K562 (cell line): ENCODE results near the gene ATXN3. TPM values are rescaled to one million over a fixed set of nuclear protein-coding genes. Genes with fewer than 3 reads are reported as not detected.
A peak's percentile ranks its signal among the peaks of the same experiment; 100 is the strongest.

ENCODE experiments used
- ATAC-seq: fragments of 200-7000 bp; cut with Tn5 transposase; 3 replicates; pipeline ENCODE4 v1.9.1; 2020; ENCODE audit warnings: moderate library complexity
- BruUV-seq: library from RNA; stranded (reverse); fragments of 400-500 nt; replicated peaks from 2 replicates; lab custom pipeline; 2021; lab: Mats Ljungman, UMichigan
- CTCF ChIA-PET: fragments of 300-600 bp; formaldehyde crosslinking; extraction: SDS; loops from one replicate; lab custom pipeline; 2021; ENCODE audit warnings: low intra/inter-chr PET ratio; lab: Yijun Ruan, JAX
- POLR2A ChIA-PET: fragments of 300-600, 350-650 bp; sonication (Branson Sonifier 250); formaldehyde crosslinking; extraction: SDS; loops from one replicate; lab custom pipeline; 2021; ENCODE audit warnings: antibody characterized with exemption, inconsistent platforms; lab: Yijun Ruan, JAX
- DNase-seq, 4 experiments: peaks; one replicate each; pipeline versions ENCODE4 v3.0.0 to v3.0.0-alpha.2; 2011 to 2018; ENCODE audit warnings: low spot score in 3 of 4, mixed read lengths in 3 of 4; ENCODE audit errors: extremely low read depth in 1 of 4
- FAIRE-seq: peaks from 2 replicates; lab custom pipeline; 2011; peaks lifted over from hg19 to GRCh38; lab: Jason Lieb, UNC
- H2AFZ ChIP-seq: 2 replicates; pipeline ENCODE4 v1.6.0; 2011; ENCODE audit warnings: low read depth, low read length, control low read depth, inconsistent platforms
- H3K27ac ChIP-seq: fragments of 200-600 bp; 3 replicates; pipeline ENCODE4 v1.8.0; 2011; ENCODE audit warnings: low read depth, mild to moderate bottlenecking, control low read depth, inconsistent platforms, low read length, moderate library complexity, mixed read lengths; ENCODE audit errors: extremely low read depth
- H3K27me3 ChIP-seq, 2 experiments: fragments of 300-600 bp in 1 of 2; 2 replicates in 1 of 2; 3 replicates in 1 of 2; pipeline versions ENCODE4 v1.6.0 to v1.8.0; 2011; ENCODE audit warnings: inconsistent platforms in 2 of 2, low read length in 2 of 2, mild to moderate bottlenecking in 1 of 2, mixed read lengths in 1 of 2, moderate library complexity in 1 of 2; ENCODE audit not compliant: control insufficient read depth in 2 of 2, insufficient read depth in 2 of 2
- H3K36me3 ChIP-seq: fragments of 300-600 bp; 3 replicates; pipeline ENCODE4 v1.8.0; 2011; ENCODE audit warnings: mild to moderate bottlenecking, low read length, inconsistent platforms; ENCODE audit not compliant: control insufficient read depth, insufficient read depth
- H3K4me1 ChIP-seq, 2 experiments: fragments of 200-600 bp in 1 of 2; replicated peaks in 1 of 2; 2 replicates in 1 of 2; 3 replicates in 1 of 2; pipeline versions ENCODE4 v1.5.1 to v1.8.0; 2011; ENCODE audit warnings: inconsistent platforms in 2 of 2, low read length in 2 of 2, mild to moderate bottlenecking in 1 of 2, mixed read lengths in 1 of 2, moderate library complexity in 1 of 2; ENCODE audit not compliant: control insufficient read depth in 2 of 2, insufficient read depth in 2 of 2
- H3K4me2 ChIP-seq: 2 replicates; pipeline ENCODE4 v1.6.1; 2011; ENCODE audit warnings: low read length, control low read depth, inconsistent platforms, mixed read lengths; ENCODE audit not compliant: insufficient read depth
- H3K4me3 ChIP-seq: fragments of 200-600 bp; sonication (generic), shearing (Covaris generic); 2 replicates; pipeline ENCODE4 v1.5.1; 2016; ENCODE audit warnings: control low read depth, inconsistent platforms
- H3K79me2 ChIP-seq: fragments of 200-600 bp; 3 replicates; pipeline ENCODE4 v1.8.0; 2011; ENCODE audit warnings: low read length, inconsistent platforms; ENCODE audit not compliant: control insufficient read depth, insufficient read depth
- H3K9ac ChIP-seq, 2 experiments: 2 replicates each; pipeline versions ENCODE4 v1.6.0 to v1.6.1; 2011; ENCODE audit warnings: low read depth in 2 of 2, low read length in 2 of 2, control low read depth in 1 of 2, inconsistent platforms in 1 of 2, mild to moderate bottlenecking in 1 of 2, mixed read lengths in 1 of 2; ENCODE audit not compliant: insufficient read depth in 1 of 2
- H3K9me1 ChIP-seq: one replicate; pipeline ENCODE4 v1.6.0; 2011; ENCODE audit warnings: inconsistent platforms, mild to moderate bottlenecking, low read length, moderate library complexity; ENCODE audit not compliant: control insufficient read depth, insufficient read depth
- H3K9me3 ChIP-seq: replicated peaks from 2 replicates; pipeline ENCODE4 v1.5.1; 2011; ENCODE audit warnings: low read depth, low read length, inconsistent platforms; ENCODE audit not compliant: control insufficient read depth, insufficient read depth
- H4K20me1 ChIP-seq: replicated peaks from 2 replicates; pipeline ENCODE4 v1.6.1; 2011; ENCODE audit warnings: low read length, inconsistent platforms, mixed read lengths; ENCODE audit not compliant: control insufficient read depth, insufficient read depth
- FOSL1 ChIP-seq: fragments of 200-800 bp; sonication (Bioruptor generic); conservative IDR thresholded peaks from 2 replicates; pipeline ENCODE4 v1.6.1; 2016; ENCODE audit warnings: missing genetic modification characterization, missing compliant biosample characterization
- GTF3C2 ChIP-seq: IDR thresholded peaks from 3 replicates; pipeline ENCODE4 v1.6.1; 2011; ENCODE audit warnings: borderline replicate concordance, mild to moderate bottlenecking, moderate library complexity; ENCODE audit not compliant: insufficient read length; ENCODE audit errors: extremely low read depth
- MAFF ChIP-seq: IDR thresholded peaks from 2 replicates; pipeline ENCODE4 v1.6.1; 2012; ENCODE audit warnings: low read length, improper control_type of control experiment
- POLR2AphosphoS2 ChIP-seq: IDR thresholded peaks from 2 replicates; pipeline ENCODE4 v1.6.1; 2012; ENCODE audit warnings: low read length, improper control_type of control experiment
- PREB ChIP-seq: sonication (generic); formaldehyde crosslinking; IDR thresholded peaks from 2 replicates; pipeline ENCODE4 v1.8.1; 2023; ENCODE audit warnings: mild to moderate bottlenecking, missing genetic modification reagents
- RB1 ChIP-seq: fragments of 450-650 bp; IDR thresholded peaks from 2 replicates; pipeline ENCODE4 v1.6.1; 2017; ENCODE audit warnings: low read depth, mild to moderate bottlenecking
- RBM25 ChIP-seq: fragments of 200-400 bp; formaldehyde crosslinking; IDR thresholded peaks from 2 replicates; pipeline ENCODE4 v1.6.1; 2018; ENCODE audit warnings: low read length, low read depth, moderate library complexity; ENCODE audit not compliant: severe bottlenecking
- SREBF2 ChIP-seq: sonication (generic); formaldehyde crosslinking; IDR thresholded peaks from 2 replicates; pipeline ENCODE4 v1.4.0; 2020; ENCODE audit warnings: mild to moderate bottlenecking, missing genetic modification reagents
- TAL1 ChIP-seq: fragments of 450-650 bp; IDR thresholded peaks from 2 replicates; pipeline ENCODE4 v1.6.1; 2016; ENCODE audit warnings: mild to moderate bottlenecking
- TRIM24 ChIP-seq, 2 experiments: fragments of 450-650 bp; IDR thresholded peaks; 2 replicates each; pipeline ENCODE4 v1.6.1; 2016
- ZBED1 ChIP-seq: IDR thresholded peaks from 2 replicates; pipeline ENCODE4 v1.6.1; 2014
- ZBTB7A ChIP-seq: IDR thresholded peaks from 2 replicates; pipeline ENCODE4 v1.6.1; 2011; ENCODE audit warnings: low read depth, mild to moderate bottlenecking, low read length, moderate library complexity, borderline replicate concordance; ENCODE audit not compliant: control insufficient read depth
- ZNF282 ChIP-seq: sonication (generic); formaldehyde crosslinking; IDR thresholded peaks from 2 replicates; pipeline ENCODE4 v1.8.1; 2023; ENCODE audit warnings: missing genetic modification reagents
- ZZZ3 ChIP-seq: fragments of 450-650 bp; IDR thresholded peaks from 2 replicates; pipeline ENCODE4 v1.6.1; 2016; ENCODE audit warnings: antibody characterized with exemption, mild to moderate bottlenecking, moderate library complexity
- WGBS: fragments of 100-300 bp; shearing (Covaris generic); methylation state at CpG from one replicate; pipeline ENCODE4 v1.1.6; 2016; ENCODE audit warnings: low coverage, mixed read lengths; ENCODE audit not compliant: insufficient coverage; ENCODE audit errors: missing lambda C conversion rate; 5-methylcytosine and 5-hydroxymethylcytosine counted together
- in situ Hi-C: fragments of 300-500 bp; cut with MboI; formaldehyde crosslinking; loops from 4 replicates; pipeline ENCODE4 v1.15.0; 2018; ENCODE audit warnings: inconsistent platforms, mixed read lengths
- intact Hi-C: fragments of 100-400 bp; cut with micrococcal nuclease; formaldehyde crosslinking; loops from 2 replicates; pipeline ENCODE4 v1.14.2; 2022
- polyA plus RNA-seq, 8 experiments: library from polyadenylated mRNA; depleted of rRNA in 4 of 8; stranded (reverse) in 5 of 8; unstranded in 3 of 8; fragments of >200 nt; fragmentation: Nextera tagmentation in 2 of 8; fragmentation: Illumina TruSeq in 1 of 8; extraction: Ambion mirVana in 2 of 8; extraction: Trizol in 1 of 8; gene quantifications; 2 replicates each; pipeline versions ENCODE4 v1.2.1 to v1.2.3, GENCODE V29; 2011 to 2014; ENCODE audit warnings: inconsistent platforms in 1 of 8, missing spikeins in 1 of 8
- total RNA-seq, 7 experiments: library from RNA; depleted of rRNA in 6 of 7; stranded (reverse); fragments of >200 nt in 6 of 7; fragmentation: Illumina TruSeq in 2 of 7; extraction: Trizol in 2 of 7; gene quantifications; 2 replicates each; pipeline versions ENCODE4 v1.2.1 to v1.2.3, GENCODE V29; 2011 to 2021; ENCODE audit warnings: low replicate concordance in 1 of 7
- TF ChIP-seq, protein P1 (sequence below), 2 experiments: fragments of 450-650 bp in 1 of 2; sonication (generic) in 1 of 2; formaldehyde crosslinking in 1 of 2; IDR thresholded peaks in 1 of 2; conservative IDR thresholded peaks in 1 of 2; 2 replicates each; pipeline versions ENCODE4 v1.6.1 to v1.8.1; 2016 to 2023; ENCODE audit warnings: mild to moderate bottlenecking in 2 of 2, moderate library complexity in 2 of 2, inconsistent platforms in 1 of 2, missing genetic modification reagents in 1 of 2

The ATXN3 gene
- total and polyA plus RNA-seq, 9 of the 15 experiments (the other 6 are each of a cell fraction or from before 2014, with no cell fraction given), result 11.3 to 25.0 (median 14.6) TPM

GRCh38 chr14:92154283-92154942, 48.0 kb upstream of the ATXN3 start (continued):
- TF ChIP-seq, protein P1, sequence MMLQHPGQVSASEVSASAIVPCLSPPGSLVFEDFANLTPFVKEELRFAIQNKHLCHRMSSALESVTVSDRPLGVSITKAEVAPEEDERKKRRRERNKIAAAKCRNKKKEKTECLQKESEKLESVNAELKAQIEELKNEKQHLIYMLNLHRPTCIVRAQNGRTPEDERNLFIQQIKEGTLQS (IDR thresholded peaks at IDR 0.05), result peak; percentile 30; the same call in 1 of the 2 replicates
- TF ChIP-seq, protein P1 (CRISPR knock-in tag; conservative IDR thresholded peaks at IDR 0.05), result no peak

DNA sequence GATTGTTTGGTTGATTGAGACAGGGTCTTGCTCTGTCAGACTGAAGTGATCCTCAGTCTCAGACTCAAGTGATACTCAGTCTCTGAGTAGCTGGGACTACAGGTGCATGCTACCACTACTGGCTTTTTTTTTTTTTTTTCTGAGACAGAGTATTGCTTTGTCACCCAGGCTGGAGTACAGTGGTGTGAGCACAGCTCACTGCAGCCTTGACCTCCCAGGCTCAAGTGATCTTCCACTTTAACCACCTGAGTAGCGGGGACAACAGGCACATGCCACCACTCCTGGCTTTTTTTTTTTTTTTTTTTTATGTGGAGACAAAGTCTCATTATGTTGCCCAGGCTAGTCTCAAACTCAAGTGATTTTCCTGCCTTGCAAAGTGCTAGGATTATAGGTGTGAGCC, 47.2 kb upstream of the ATXN3 start:
- no peaks in the 10 kb centered on the region; a peak in 1 of 5 replicates for H3K4me1 ChIP-seq
- H3K4me3 ChIP-seq, result no peak overlapping the region
- CTCF ChIA-PET, result no interaction called here
- intact Hi-C loops, result no loop called here
- H3K27ac ChIP-seq, result no peak overlapping the region
- DNase-seq (no peak), FAIRE-seq (no peak), ATAC-seq (no peak)
- H3K9me1 ChIP-seq, result no peaks in the 10 kb centered on the region
- no peaks in the 10 kb centered on the region for H3K79me2 ChIP-seq
- peaks cover 60% of the 10 kb centered on the region for H3K36me3 ChIP-seq
- no peak overlapping the region for H2AFZ ChIP-seq
- in situ Hi-C loops, result no loop called here
- no peak overlapping the region for H3K9ac ChIP-seq
- no peak overlapping the region for H3K4me2 ChIP-seq
- no peaks in the 10 kb centered on the region for H3K27me3 ChIP-seq
- H4K20me1 ChIP-seq, result no peaks in the 10 kb centered on the region
- POLR2A ChIA-PET, result no interaction called here
- WGBS, result no CpG with 5 or more reads among the region's 1 CpG
- TF ChIP-seq RBM25, result no peak
- no peak for TF ChIP-seq ZBED1
- TF ChIP-seq MAFF, result no peak
- no peak for TF ChIP-seq PREB
- TF ChIP-seq SREBF2, result no peak
- TF ChIP-seq RB1, result no peak
- TF ChIP-seq TRIM24 (IDR thresholded peaks at IDR 0.05), result no peak
- no peak for TF ChIP-seq ZZZ3
- TF ChIP-seq FOSL1, result no peak
- TF ChIP-seq TAL1, result no peak
- no peak for TF ChIP-seq ZNF282 (CRISPR knock-in tag)
- TF ChIP-seq ZBTB7A, result no peak
- TF ChIP-seq POLR2AphosphoS2, result no peak
- no peak for TF ChIP-seq GTF3C2
- no peaks in the 10 kb centered on the region for H3K9me3 ChIP-seq
- BruUV-seq, result no TSS peak
